Measurements from ENCODE around the gene TRIP10.

DNA sequence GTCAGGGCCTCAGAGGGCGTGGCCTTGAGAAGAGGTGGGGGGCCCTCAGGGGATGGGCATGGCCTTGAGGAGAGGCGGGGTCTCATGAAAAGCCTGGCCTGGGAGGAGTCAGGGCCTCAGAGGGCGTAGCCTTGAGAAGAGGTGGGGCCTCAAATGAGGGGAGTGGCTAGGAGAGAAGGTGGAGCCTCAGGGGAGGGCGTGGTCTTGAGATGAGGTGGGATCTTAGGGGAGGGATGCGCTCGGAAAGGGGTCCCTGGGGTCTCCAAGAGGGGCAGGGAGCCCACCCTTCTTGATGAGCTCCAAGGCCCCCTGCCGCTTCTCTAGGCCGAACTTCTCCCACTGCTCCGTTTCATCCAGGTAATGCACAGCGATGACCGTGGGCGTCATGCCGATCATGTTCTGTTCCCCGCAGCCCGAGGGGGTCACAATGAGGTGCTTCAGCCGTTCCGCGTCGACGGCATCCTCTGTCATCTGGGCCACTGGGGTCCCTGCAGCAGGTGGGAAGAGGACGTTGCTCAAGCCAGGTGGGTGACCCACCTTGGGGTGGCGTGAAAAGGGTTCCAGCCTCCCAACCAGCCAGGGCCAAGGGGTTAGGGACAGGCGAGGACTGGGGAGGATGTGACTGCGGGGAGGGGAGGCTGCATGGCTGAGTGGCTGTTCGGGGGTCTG, 45.2 kb upstream of the TRIP10 start:
- TF ChIP-seq, protein P1, sequence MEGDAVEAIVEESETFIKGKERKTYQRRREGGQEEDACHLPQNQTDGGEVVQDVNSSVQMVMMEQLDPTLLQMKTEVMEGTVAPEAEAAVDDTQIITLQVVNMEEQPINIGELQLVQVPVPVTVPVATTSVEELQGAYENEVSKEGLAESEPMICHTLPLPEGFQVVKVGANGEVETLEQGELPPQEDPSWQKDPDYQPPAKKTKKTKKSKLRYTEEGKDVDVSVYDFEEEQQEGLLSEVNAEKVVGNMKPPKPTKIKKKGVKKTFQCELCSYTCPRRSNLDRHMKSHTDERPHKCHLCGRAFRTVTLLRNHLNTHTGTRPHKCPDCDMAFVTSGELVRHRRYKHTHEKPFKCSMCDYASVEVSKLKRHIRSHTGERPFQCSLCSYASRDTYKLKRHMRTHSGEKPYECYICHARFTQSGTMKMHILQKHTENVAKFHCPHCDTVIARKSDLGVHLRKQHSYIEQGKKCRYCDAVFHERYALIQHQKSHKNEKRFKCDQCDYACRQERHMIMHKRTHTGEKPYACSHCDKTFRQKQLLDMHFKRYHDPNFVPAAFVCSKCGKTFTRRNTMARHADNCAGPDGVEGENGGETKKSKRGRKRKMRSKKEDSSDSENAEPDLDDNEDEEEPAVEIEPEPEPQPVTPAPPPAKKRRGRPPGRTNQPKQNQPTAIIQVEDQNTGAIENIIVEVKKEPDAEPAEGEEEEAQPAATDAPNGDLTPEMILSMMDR (IDR thresholded peaks at IDR 0.05), result no peak
- TF ChIP-seq POLR2A (IDR thresholded peaks at IDR 0.05), result no peak

Measured in heart left ventricle (tissue), 13 donors.